Fibroblast of the conjunctiva (primary cell): ENCODE measurements around the gene CNIH2.
"Not testable (repeated sequence)": the region's sequence is repeated elsewhere in the genome, so short reads cannot be mapped to it uniquely, and the experiment has no call there.

Experiments used
- DNase-seq: peaks from one replicate; pipeline ENCODE4 v3.0.0-alpha.2; 2010; ENCODE audit warnings: low read depth

The CNIH2 gene

GRCh38 chr11:66277064-66277463 lies 911 bp upstream of the CNIH2 start:
- DNase-seq = not testable (repeated sequence)

- no peak for DNase-seq
These were observed 552 bp downstream of the CNIH2 start for GRCh38 chr11:66278363-66279091.

GRCh38 chr11:66279092-66279734 lies 1.2 kb downstream of the CNIH2 start:
- no peak for DNase-seq

GRCh38 chr11:66280428-66280827 lies 2.5 kb downstream of the CNIH2 start:
- DNase-seq = no peak

GRCh38 chr11:66281001-66281400 lies 3.0 kb downstream of the CNIH2 start:
- no peak for DNase-seq

- DNase-seq = no peak
These were observed 3.9 kb downstream of the CNIH2 start for GRCh38 chr11:66281776-66282467.

GRCh38 chr11:66282468-66283455 lies 4.8 kb downstream of the CNIH2 start:
- peak; percentile 94 for DNase-seq

GRCh38 chr11:66283461-66284105 lies 5.6 kb downstream of the CNIH2 start:
- DNase-seq = no peak

GRCh38 chr11:66284526-66285078 lies 6.6 kb downstream of the CNIH2 start:
- DNase-seq = no peak

GRCh38 chr11:66285250-66285947 lies 7.4 kb downstream of the CNIH2 start:
- no peak for DNase-seq

- no peak for DNase-seq
These were observed 8.7 kb downstream of the CNIH2 start for GRCh38 chr11:66286699-66287098.

- DNase-seq = no peak
These were observed 9.4 kb downstream of the CNIH2 start for GRCh38 chr11:66287211-66287888.

- DNase-seq = no peak
These were observed 10.1 kb downstream of the CNIH2 start for GRCh38 chr11:66287889-66288670.

- peak; percentile 99 for DNase-seq
These were observed 10.9 kb downstream of the CNIH2 start, which contains the start of gene YIF1A for GRCh38 chr11:66288671-66289547. TSS of gene YIF1A (minus strand) at chr11:66289143. CDS start at chr11:66288985, 158 bp downstream.

GRCh38 chr11:66289548-66290329 lies 11.8 kb downstream of the CNIH2 start:
- no peak for DNase-seq

- DNase-seq = no peak
These were observed 12.3 kb downstream of the CNIH2 start for GRCh38 chr11:66290330-66290621.

- DNase-seq = no peak
These were observed 13.3 kb downstream of the CNIH2 start for GRCh38 chr11:66291303-66291705.
